A673 (cell line): ENCODE results near the gene SOX10. TPM values are rescaled to one million over a fixed set of nuclear protein-coding genes. Genes with fewer than 3 reads are reported as not detected.
"Not testable (repeated sequence)": the region's sequence is repeated elsewhere in the genome, so short reads cannot be mapped to it uniquely, and the experiment has no call there.

Experiments
- BruUV-seq: library from RNA; stranded (reverse); fragments of 400-500 nt; replicated peaks from 2 replicates; lab custom pipeline; 2021; lab: Mats Ljungman, UMichigan
- CTCF ChIA-PET: fragments of 300-600 bp; sonication (Branson Sonifier 250); formaldehyde crosslinking; loops from one replicate; lab custom pipeline; 2022; ENCODE audit warnings: antibody characterized with exemption; lab: Charles Lee
- POLR2A ChIA-PET: fragments of 300-600 bp; sonication (Branson Sonifier 250); formaldehyde crosslinking; loops from one replicate; lab custom pipeline; 2022; ENCODE audit warnings: antibody characterized with exemption; ENCODE audit not compliant: low non-redundant PET; lab: Charles Lee
- DNase-seq: peaks from one replicate; pipeline ENCODE4 v3.0.0-alpha.2; 2015; ENCODE audit warnings: low spot score
- H3K27ac ChIP-seq: fragments of 200-600 bp; sonication (generic); 2 replicates; pipeline ENCODE4 v1.5.1; 2016; ENCODE audit warnings: mixed run types, low read depth, mild to moderate bottlenecking, mixed read lengths, antibody characterized with exemption, low read length; ENCODE audit not compliant: poor library complexity, severe bottlenecking
- H3K27me3 ChIP-seq: fragments of 200-600 bp; sonication (generic); replicated peaks from 2 replicates; pipeline ENCODE4 v1.6.1; 2017; ENCODE audit warnings: mixed run types, low read depth, mild to moderate bottlenecking, mixed read lengths, antibody characterized with exemption, low read length; ENCODE audit not compliant: insufficient read depth, poor library complexity
- H3K36me3 ChIP-seq: fragments of 200-600 bp; sonication (generic); 2 replicates; pipeline ENCODE4 v1.6.1; 2016; ENCODE audit warnings: mixed run types, mild to moderate bottlenecking, mixed read lengths, antibody characterized with exemption, low read length; ENCODE audit not compliant: insufficient read depth, poor library complexity, severe bottlenecking
- H3K4me1 ChIP-seq: fragments of 200-600 bp; sonication (generic); 2 replicates; pipeline ENCODE4 v1.6.1; 2017; ENCODE audit warnings: mixed run types, mild to moderate bottlenecking, mixed read lengths, antibody characterized with exemption, low read length; ENCODE audit not compliant: insufficient read depth, poor library complexity, severe bottlenecking
- H3K4me3 ChIP-seq: fragments of 200-600 bp; sonication (generic); 2 replicates; pipeline ENCODE4 v1.5.1; 2016; ENCODE audit warnings: low read depth, mixed run types, mild to moderate bottlenecking, mixed read lengths, low read length; ENCODE audit not compliant: poor library complexity, severe bottlenecking
- H3K9me3 ChIP-seq: fragments of 200-600 bp; sonication (generic); 2 replicates; pipeline ENCODE4 v1.6.1; 2016; ENCODE audit warnings: mixed run types, low read depth, mild to moderate bottlenecking, mixed read lengths, antibody characterized with exemption, low read length; ENCODE audit not compliant: poor library complexity, severe bottlenecking
- EZH2 ChIP-seq: fragments of 200-600 bp; sonication (generic); IDR thresholded peaks from 2 replicates; pipeline ENCODE4 v1.6.1; 2017; ENCODE audit warnings: borderline replicate concordance, low read depth, mild to moderate bottlenecking, mixed read lengths, antibody characterized with exemption, low read length; ENCODE audit not compliant: poor library complexity, severe bottlenecking
- intact Hi-C: fragments of 100-400 bp; cut with micrococcal nuclease; formaldehyde crosslinking; loops from one replicate; pipeline ENCODE4 v1.10.0; 2022; ENCODE audit not compliant: unreplicated experiment
- total RNA-seq: library from RNA; stranded (reverse); gene quantifications from 2 replicates; pipeline ENCODE4 v1.2.3, GENCODE V29; 2021
- TF ChIP-seq, protein P1 (sequence below): fragments of 300-800, 200-600 bp; sonication (generic); conservative IDR thresholded peaks from 2 replicates; pipeline ENCODE4 v1.5.1; 2017; ENCODE audit warnings: low read depth, mild to moderate bottlenecking, antibody characterized with exemption, low read length, moderate library complexity, mixed read lengths

The SOX10 gene
- total RNA-seq, 1 experiment from 2014 or later = not detected

DNA sequence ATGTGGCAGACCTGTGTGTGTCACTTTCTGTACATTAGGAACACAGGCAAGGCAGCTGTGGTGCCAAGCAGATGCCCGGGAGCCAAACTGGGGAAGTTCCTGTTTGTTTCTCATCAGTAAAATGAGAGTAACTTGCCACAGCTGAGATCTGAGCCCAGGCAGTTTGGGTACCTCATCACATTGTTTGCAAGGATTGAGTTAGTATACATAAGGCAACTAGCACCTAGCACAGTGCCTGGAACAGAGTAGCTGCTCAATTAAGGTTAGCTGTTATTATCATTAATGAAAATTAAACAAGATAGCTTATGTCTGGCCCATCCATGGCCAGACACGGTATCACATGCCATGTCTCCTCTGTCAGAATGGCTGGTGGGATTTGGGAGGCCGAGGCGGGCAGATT is 7.8 kb downstream of the SOX10 start:
- ChIA-PET POLR2A (no interaction called here), CTCF (no interaction called here)
- intact Hi-C loops = no loop called here
- Histone ChIP-seq H3K4me3 (no peak overlapping the region), H3K9me3 (no peaks in the 10 kb centered on the region), H3K4me1 (peaks cover 9% of the 10 kb centered on the region), H3K36me3 (no peaks in the 10 kb centered on the region), H3K27me3 (no peaks in the 10 kb centered on the region), H3K27ac (no peak overlapping the region)
- TF ChIP-seq, protein P1, sequence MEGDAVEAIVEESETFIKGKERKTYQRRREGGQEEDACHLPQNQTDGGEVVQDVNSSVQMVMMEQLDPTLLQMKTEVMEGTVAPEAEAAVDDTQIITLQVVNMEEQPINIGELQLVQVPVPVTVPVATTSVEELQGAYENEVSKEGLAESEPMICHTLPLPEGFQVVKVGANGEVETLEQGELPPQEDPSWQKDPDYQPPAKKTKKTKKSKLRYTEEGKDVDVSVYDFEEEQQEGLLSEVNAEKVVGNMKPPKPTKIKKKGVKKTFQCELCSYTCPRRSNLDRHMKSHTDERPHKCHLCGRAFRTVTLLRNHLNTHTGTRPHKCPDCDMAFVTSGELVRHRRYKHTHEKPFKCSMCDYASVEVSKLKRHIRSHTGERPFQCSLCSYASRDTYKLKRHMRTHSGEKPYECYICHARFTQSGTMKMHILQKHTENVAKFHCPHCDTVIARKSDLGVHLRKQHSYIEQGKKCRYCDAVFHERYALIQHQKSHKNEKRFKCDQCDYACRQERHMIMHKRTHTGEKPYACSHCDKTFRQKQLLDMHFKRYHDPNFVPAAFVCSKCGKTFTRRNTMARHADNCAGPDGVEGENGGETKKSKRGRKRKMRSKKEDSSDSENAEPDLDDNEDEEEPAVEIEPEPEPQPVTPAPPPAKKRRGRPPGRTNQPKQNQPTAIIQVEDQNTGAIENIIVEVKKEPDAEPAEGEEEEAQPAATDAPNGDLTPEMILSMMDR = no peak
- TF ChIP-seq EZH2 = no peak
- BruUV-seq = no TSS peak
- no peak for DNase-seq

DNA sequence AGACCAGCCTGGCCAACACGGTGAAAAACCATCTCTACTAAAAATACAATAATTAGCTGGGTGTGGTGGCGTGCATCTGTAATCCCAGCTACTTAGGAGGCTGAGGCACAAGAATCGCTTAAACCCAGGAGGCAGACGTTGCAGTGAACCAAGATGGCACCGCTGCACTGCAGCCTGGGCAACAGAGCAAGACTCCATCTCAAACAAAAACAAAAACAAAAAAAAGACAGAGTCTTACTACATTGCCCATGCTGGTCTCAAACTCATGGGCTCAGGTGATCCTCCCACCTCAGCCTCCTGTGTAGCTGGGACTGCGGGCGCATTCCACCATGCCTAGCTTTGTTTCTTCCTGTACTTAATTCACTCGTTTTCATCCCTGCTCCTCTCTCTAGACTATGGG is 8.3 kb downstream of the SOX10 start:
- H3K27ac ChIP-seq, BruUV-seq, CTCF ChIA-PET, H3K36me3 ChIP-seq, H3K4me3 ChIP-seq, POLR2A ChIA-PET, H3K4me1 ChIP-seq, DNase-seq, H3K9me3 ChIP-seq, intact Hi-C loops, H3K27me3 ChIP-seq: not testable (repeated sequence)

- DNase-seq = no peak
- Histone ChIP-seq H3K27ac (no peak overlapping the region), H3K27me3 (no peaks in the 10 kb centered on the region), H3K4me3 (no peak overlapping the region), H3K4me1 (peaks cover 10% of the 10 kb centered on the region), H3K36me3 (no peaks in the 10 kb centered on the region), H3K9me3 (no peaks in the 10 kb centered on the region)
- BruUV-seq = no TSS peak
- intact Hi-C loops = no loop called here
- ChIA-PET POLR2A (no interaction called here), CTCF (no interaction called here)
- TF ChIP-seq EZH2 = no peak
- TF ChIP-seq, protein P1 = no peak
Measured at GRCh38 chr22:37975153-37975552, 9.2 kb downstream of the SOX10 start.

GRCh38 chr22:37973271-37974170 is 10.8 kb downstream of the SOX10 start:
- no peaks in the 10 kb centered on the region for H3K36me3 ChIP-seq
- CTCF ChIA-PET = interaction anchor here (0.7 kb wide), 1 partner anchor 19 kb away, joined by 3 read pairs; no protein-coding TSS in a partner anchor
- intact Hi-C loops = no loop called here
- no peak overlapping the region for H3K4me3 ChIP-seq
- no peak for DNase-seq
- no peak overlapping the region for H3K27ac ChIP-seq
- POLR2A ChIA-PET = no interaction called here
- no TSS peak for BruUV-seq
- H3K27me3 ChIP-seq = no peaks in the 10 kb centered on the region
- peaks cover 10% of the 10 kb centered on the region for H3K4me1 ChIP-seq
- no peaks in the 10 kb centered on the region for H3K9me3 ChIP-seq
- TF ChIP-seq EZH2 = no peak
